ENCODE results near the gene CEACAM20.

DNA sequence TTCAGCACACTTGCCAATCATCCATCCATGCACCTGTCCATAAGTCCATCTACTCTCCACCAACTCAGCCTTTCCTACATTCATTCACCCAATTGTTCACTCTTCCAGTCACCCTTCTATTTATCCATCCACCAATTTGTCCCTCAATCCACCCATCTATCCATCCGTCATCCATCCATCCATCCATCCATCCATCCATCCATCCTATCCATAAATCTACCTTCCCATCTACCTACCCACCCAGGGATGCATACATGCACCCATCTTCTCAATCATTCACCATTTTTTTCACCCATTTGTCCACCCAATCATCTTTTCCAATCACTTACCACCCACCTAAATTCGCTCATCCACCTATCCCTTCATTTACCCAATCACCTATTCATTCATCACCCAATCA lies 14.6 kb upstream of the CEACAM20 start:
- TF ChIP-seq EZH2 (IDR thresholded peaks at IDR 0.05) (no peak), EZH2phosphoT487 (IDR thresholded peaks at IDR 0.05) (no peak)
- TF ChIP-seq, protein P1, sequence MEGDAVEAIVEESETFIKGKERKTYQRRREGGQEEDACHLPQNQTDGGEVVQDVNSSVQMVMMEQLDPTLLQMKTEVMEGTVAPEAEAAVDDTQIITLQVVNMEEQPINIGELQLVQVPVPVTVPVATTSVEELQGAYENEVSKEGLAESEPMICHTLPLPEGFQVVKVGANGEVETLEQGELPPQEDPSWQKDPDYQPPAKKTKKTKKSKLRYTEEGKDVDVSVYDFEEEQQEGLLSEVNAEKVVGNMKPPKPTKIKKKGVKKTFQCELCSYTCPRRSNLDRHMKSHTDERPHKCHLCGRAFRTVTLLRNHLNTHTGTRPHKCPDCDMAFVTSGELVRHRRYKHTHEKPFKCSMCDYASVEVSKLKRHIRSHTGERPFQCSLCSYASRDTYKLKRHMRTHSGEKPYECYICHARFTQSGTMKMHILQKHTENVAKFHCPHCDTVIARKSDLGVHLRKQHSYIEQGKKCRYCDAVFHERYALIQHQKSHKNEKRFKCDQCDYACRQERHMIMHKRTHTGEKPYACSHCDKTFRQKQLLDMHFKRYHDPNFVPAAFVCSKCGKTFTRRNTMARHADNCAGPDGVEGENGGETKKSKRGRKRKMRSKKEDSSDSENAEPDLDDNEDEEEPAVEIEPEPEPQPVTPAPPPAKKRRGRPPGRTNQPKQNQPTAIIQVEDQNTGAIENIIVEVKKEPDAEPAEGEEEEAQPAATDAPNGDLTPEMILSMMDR (IDR thresholded peaks at IDR 0.05) = no peak
